ENCODE data around the gene TP53I3. TPM values are rescaled to one million over a fixed set of nuclear protein-coding genes. Genes with fewer than 3 reads are reported as not detected.
"Not testable (repeated sequence)": the region's sequence is repeated elsewhere in the genome, so short reads cannot be mapped to it uniquely, and the experiment has no call there.

The TP53I3 gene
- total RNA-seq: 54.6 and 68.2 TPM in 2 replicates

GRCh38 chr2:24084386-24085199 lies at the start of gene TP53I3:
Gene TP53I3, minus strand, starts transcription at chr2:24084834. Its CDS starts 508 bp downstream, at chr2:24084326.
- DNase-seq (ENCODE audit: low read depth): peak; percentile 67

- no peak for DNase-seq (ENCODE audit: low read depth)
These were observed 47.9 kb upstream of the TP53I3 start for GRCh38 chr2:24132543-24132942.

GRCh38 chr2:24125956-24126355 lies 41.3 kb upstream of the TP53I3 start:
- DNase-seq (ENCODE audit: low read depth): no peak

GRCh38 chr2:24123922-24124580 lies 39.4 kb upstream of the TP53I3 start:
- DNase-seq (ENCODE audit: low read depth): peak; percentile 16

GRCh38 chr2:24123195-24123921 lies 38.7 kb upstream of the TP53I3 start, which contains the start of the genes FAM228B and PFN4:
Gene FAM228B, plus strand, starts transcription at chr2:24123469. Its CDS starts 893 bp downstream, at chr2:24124362.
Gene PFN4, minus strand, starts transcription at chr2:24123334. Its CDS starts 799 bp downstream, at chr2:24122535.
- DNase-seq (ENCODE audit: low read depth): peak; percentile 51

GRCh38 chr2:24122366-24123194 lies 37.9 kb upstream of the TP53I3 start:
- no peak for DNase-seq (ENCODE audit: low read depth)

- no peak for DNase-seq (ENCODE audit: low read depth)
These were observed 36.8 kb upstream of the TP53I3 start for GRCh38 chr2:24121469-24121868.

- no peak for DNase-seq (ENCODE audit: low read depth)
These were observed 36.4 kb upstream of the TP53I3 start for GRCh38 chr2:24121066-24121465.

- DNase-seq (ENCODE audit: low read depth): no peak
These were observed 33.3 kb upstream of the TP53I3 start for GRCh38 chr2:24117902-24118301.

GRCh38 chr2:24115057-24115456 lies 30.4 kb upstream of the TP53I3 start:
- DNase-seq (ENCODE audit: low read depth): peak; percentile 34

GRCh38 chr2:24111407-24111901 lies 26.8 kb upstream of the TP53I3 start:
- DNase-seq (ENCODE audit: low read depth): peak; percentile 38

GRCh38 chr2:24110660-24111303 lies 26.1 kb upstream of the TP53I3 start:
- no peak for DNase-seq (ENCODE audit: low read depth)

- not testable (repeated sequence) for DNase-seq (ENCODE audit: low read depth)
These were observed 24.8 kb upstream of the TP53I3 start for GRCh38 chr2:24109431-24109830.

GRCh38 chr2:24107336-24107735 lies 22.7 kb upstream of the TP53I3 start:
- no peak for DNase-seq (ENCODE audit: low read depth)

GRCh38 chr2:24106786-24107185 lies 22.2 kb upstream of the TP53I3 start:
- no peak for DNase-seq (ENCODE audit: low read depth)

- DNase-seq (ENCODE audit: low read depth): no peak
These were observed 21.2 kb upstream of the TP53I3 start for GRCh38 chr2:24105816-24106215.

GRCh38 chr2:24104906-24105305 lies 20.3 kb upstream of the TP53I3 start:
- no peak for DNase-seq (ENCODE audit: low read depth)

GRCh38 chr2:24104110-24104650 lies 19.5 kb upstream of the TP53I3 start:
- no peak for DNase-seq (ENCODE audit: low read depth)

GRCh38 chr2:24102677-24103076 lies 18.0 kb upstream of the TP53I3 start:
- DNase-seq (ENCODE audit: low read depth): no peak

- no peak for DNase-seq (ENCODE audit: low read depth)
These were observed 17.4 kb upstream of the TP53I3 start for GRCh38 chr2:24101992-24102391.
